IPS DF 6.9 (cell line): Measurements from ENCODE around the gene UTS2B.

Source experiments
- DNase-seq: peaks from one replicate; pipeline ENCODE4 v3.0.0-alpha.2; 2013; ENCODE audit warnings: low read depth, low spot score
- H3K27ac ChIP-seq: one replicate; pipeline ENCODE4 v1.5.1; 2013; ENCODE audit warnings: low read length, control low read depth
- H3K27me3 ChIP-seq: 2 replicates; pipeline ENCODE4 v1.6.1; 2013; ENCODE audit warnings: mild to moderate bottlenecking, low read length; ENCODE audit not compliant: control insufficient read depth, insufficient read depth
- H3K36me3 ChIP-seq: 2 replicates; pipeline ENCODE4 v1.6.1; 2013; ENCODE audit warnings: low read length; ENCODE audit not compliant: control insufficient read depth, insufficient read depth
- H3K4me1 ChIP-seq: 2 replicates; pipeline ENCODE4 v1.6.1; 2013; ENCODE audit warnings: low read length; ENCODE audit not compliant: control insufficient read depth, insufficient read depth
- H3K4me3 ChIP-seq: 2 replicates; pipeline ENCODE4 v1.5.1; 2013; ENCODE audit warnings: mild to moderate bottlenecking, low read length
- H3K9me3 ChIP-seq: 2 replicates; pipeline ENCODE4 v1.6.1; 2013; ENCODE audit warnings: low read length, inconsistent platforms; ENCODE audit not compliant: control insufficient read depth, insufficient read depth
- WGBS: extraction: QIAGEN DNeasy Blood & Tissue Kit; methylation state at CpG from one replicate; pipeline ENCODE4 v1.1.7; 2013; ENCODE audit warnings: mixed read lengths, missing lambda C conversion rate; ENCODE audit not compliant: insufficient read length, insufficient coverage; 5-methylcytosine and 5-hydroxymethylcytosine counted together

Gene UTS2B

DNA sequence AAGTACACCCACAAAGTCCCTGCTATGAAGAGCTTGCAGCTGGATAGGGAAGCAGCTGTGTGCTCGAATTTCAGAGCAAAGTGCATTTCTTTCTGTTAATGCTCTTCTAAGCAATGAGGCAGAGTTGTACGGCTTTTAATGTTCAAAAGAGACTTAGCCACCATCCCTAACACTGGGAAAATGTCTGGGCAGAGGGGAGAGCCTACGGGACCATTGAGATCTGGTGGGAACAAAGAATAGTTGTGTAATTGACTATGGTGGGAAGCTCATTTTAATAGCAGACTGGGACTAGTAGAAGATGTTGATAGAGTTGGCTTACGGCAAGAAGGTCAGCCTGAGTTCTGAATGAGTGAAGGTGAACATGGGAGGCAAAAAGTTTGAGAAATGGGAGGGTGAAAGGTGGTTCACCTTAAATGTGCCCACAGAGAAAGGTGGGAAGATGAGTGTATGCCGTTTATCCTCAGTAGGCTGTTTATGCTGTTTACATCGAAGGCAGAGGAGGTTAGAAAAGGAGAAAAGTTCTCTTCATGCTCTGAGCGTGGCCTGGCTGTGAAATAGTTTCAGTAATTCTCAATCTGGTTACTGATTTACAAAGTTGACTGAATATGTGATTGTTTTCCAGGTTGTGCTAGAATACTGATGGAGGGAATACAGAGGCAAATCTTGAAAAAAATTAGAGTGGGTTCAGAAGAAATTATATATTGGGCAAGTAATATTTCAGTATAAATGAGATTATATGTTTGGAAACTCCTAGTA, 22.9 kb upstream of the UTS2B start:
- peaks cover 2% of the 10 kb centered on the region; the same call in 1 of the 2 replicates for H3K4me1 ChIP-seq
- H3K27me3 ChIP-seq = no peaks in the 10 kb centered on the region
- DNase-seq = no peak
- H3K27ac ChIP-seq = no peak overlapping the region
- no peaks in the 10 kb centered on the region for H3K36me3 ChIP-seq
- H3K9me3 ChIP-seq = no peaks in the 10 kb centered on the region
- no CpG with 5 or more reads among the region's 7 CpGs for WGBS
- no peak overlapping the region for H3K4me3 ChIP-seq

DNA sequence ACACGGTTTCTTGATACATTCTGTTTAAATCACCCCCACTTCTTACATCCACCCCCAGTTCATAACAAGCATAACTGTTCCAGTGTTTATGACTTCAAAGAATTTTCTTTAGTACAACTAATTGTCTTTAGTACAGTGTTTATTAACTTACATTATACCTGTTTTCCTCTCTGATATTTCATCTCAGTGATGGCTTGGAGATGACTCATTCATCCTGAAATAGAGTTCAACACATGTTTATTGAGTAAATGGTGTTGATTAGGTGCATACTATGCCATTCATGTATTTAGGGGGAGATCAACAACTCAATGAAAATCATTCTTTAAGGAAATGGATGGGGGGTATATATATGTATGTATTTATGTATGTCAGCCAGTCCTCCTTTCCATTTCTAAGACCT, 21.7 kb upstream of the UTS2B start:
- Histone ChIP-seq H3K9me3 (no peaks in the 10 kb centered on the region), H3K4me1 (peaks cover 2% of the 10 kb centered on the region; the same call in 1 of the 2 replicates), H3K4me3 (no peak overlapping the region), H3K27me3 (no peaks in the 10 kb centered on the region), H3K36me3 (no peaks in the 10 kb centered on the region), H3K27ac (no peak overlapping the region)
- no peak for DNase-seq
- no CpG with 5 or more reads among the region's 1 CpG for WGBS

DNA sequence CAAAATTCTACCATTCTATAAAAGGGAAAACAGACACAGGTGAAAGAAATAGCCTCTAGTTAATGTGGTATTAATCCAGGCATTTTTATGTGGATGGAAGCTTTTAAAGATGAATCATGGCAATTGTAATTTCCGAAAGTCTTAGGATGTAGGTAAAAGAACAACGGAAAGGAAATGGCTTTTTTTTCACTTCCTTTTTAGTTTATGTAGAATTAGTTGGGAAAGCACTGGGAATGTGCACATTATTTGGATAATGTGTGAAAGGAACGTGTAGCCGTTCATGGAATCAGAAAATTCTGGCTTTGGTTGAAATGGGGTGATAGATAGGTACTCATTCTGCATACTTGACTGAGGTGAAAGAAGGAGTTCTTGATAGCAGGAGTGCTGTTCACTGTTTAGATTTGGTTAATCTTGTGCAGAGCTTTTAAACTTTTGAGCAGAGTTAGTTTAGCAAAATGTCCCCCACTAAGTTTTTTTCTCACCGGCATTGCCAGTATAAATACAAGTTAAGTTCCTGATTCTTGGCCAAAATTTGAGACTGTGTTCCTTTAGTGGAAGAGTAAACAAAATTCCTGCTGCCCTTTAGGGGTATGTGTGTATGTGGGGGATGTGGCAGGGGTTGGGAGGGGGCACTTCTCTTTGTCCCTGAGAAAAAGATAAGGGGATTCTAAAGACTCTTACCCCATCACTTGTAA, 20.2 kb upstream of the UTS2B start:
- Histone ChIP-seq H3K4me3 (no peak overlapping the region), H3K36me3 (no peaks in the 10 kb centered on the region), H3K4me1 (peaks cover 2% of the 10 kb centered on the region; the same call in 1 of the 2 replicates), H3K9me3 (no peaks in the 10 kb centered on the region), H3K27me3 (no peaks in the 10 kb centered on the region), H3K27ac (no peak overlapping the region)
- DNase-seq = no peak
- no CpG with 5 or more reads among the region's 5 CpGs for WGBS

DNA sequence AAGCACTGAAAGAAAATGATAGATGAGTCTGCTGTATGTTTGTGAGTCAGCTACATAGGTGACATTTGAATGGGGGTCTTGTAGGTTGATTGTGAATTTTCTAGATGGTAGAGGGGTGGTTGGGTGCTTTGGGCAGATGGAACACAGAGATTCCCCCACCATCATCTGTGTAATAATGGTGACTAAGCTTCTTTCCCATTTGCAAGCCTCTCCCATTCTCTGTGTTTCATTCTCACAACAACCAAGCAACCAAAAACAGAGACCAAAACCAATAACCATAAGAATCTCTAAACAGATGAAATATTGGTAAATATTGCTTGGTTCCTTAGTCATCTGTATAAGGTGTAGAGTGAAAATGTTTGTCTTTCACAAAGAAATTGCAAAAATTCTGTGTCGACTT, 17.8 kb upstream of the UTS2B start:
- no peak overlapping the region for H3K4me3 ChIP-seq
- H3K27me3 ChIP-seq = no peaks in the 10 kb centered on the region
- H3K4me1 ChIP-seq = no peaks in the 10 kb centered on the region; the same call in 1 of the 2 replicates
- WGBS = no CpG with 5 or more reads among the region's 1 CpG
- H3K27ac ChIP-seq = no peak overlapping the region
- H3K9me3 ChIP-seq = no peaks in the 10 kb centered on the region
- no peaks in the 10 kb centered on the region for H3K36me3 ChIP-seq
- DNase-seq = no peak

DNA sequence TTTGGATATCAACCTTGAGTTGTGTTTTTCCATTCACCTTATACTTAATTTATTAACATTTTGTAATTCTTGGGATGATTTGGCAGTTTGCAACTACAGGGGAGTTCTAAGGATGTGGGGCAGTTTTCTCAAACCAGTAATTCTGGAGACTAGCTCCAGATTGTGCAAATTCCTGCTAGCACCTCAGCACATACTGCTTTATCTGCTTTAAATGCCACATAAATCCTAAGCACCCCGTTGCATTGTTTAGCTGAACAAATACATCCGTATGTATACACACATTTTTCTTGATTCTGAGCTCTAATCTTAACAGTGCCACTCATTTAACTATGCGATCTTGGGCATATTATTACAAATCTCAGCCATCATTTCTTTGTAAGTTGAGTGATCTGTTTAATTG, 16.9 kb upstream of the UTS2B start:
- Histone ChIP-seq H3K27ac (no peak overlapping the region), H3K4me3 (no peak overlapping the region), H3K27me3 (no peaks in the 10 kb centered on the region), H3K4me1 (no peaks in the 10 kb centered on the region; the same call in 1 of the 2 replicates), H3K9me3 (no peaks in the 10 kb centered on the region), H3K36me3 (no peaks in the 10 kb centered on the region)
- whole genome bisulfite sequencing = no CpG with 5 or more reads among the region's 3 CpGs
- no peak for DNase-seq

DNA sequence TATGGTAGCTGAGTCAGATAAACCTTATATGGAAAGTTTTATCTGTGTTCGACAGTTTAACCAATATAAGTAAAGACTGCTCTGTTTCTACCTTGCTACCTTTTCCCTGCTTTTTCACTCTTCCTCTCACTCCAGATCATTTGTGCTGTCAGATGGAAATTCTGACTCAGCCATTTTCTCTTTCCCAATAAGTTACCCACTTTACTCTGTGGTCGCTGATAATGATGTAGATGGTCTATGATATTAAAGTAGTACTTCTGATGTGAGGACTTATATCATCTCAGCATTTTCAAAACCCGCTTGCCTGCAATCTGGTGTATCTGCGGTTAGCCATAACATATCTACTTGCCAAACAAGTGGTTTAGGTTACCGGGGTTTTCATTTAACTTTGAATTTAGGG, 15.0 kb upstream of the UTS2B start:
- Histone ChIP-seq H3K9me3 (no peaks in the 10 kb centered on the region), H3K36me3 (no peaks in the 10 kb centered on the region), H3K4me1 (no peaks in the 10 kb centered on the region; the same call in 1 of the 2 replicates), H3K27me3 (no peaks in the 10 kb centered on the region), H3K4me3 (no peak overlapping the region), H3K27ac (no peak overlapping the region)
- no peak for DNase-seq
- 100% methylated on average over 1 of the region's 5 CpGs for WGBS

DNA sequence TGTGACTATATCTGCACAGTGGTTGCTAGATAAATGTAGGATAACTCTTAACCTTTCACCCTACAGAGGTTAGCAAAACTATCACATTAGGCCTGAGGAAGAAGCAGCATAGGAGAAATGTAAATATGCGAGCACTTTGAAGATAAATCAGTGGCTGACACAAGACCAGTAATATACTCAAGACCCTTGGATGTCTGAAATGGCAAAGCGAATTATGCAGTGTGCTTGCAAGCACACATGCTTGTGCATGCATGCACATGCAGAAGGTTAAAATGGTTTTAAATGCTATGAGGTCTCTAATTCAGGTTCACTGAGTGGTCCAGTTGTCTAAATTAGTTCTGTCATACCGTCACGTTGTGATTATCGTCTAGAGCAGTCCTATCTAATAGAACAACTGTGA, 13.6 kb upstream of the UTS2B start:
- Histone ChIP-seq H3K4me1 (no peaks in the 10 kb centered on the region; the same call in 1 of the 2 replicates), H3K4me3 (no peak overlapping the region), H3K27ac (no peak overlapping the region), H3K27me3 (no peaks in the 10 kb centered on the region), H3K9me3 (no peaks in the 10 kb centered on the region), H3K36me3 (no peaks in the 10 kb centered on the region)
- DNase-seq = no peak
- WGBS = no CpG with 5 or more reads among the region's 5 CpGs

DNA sequence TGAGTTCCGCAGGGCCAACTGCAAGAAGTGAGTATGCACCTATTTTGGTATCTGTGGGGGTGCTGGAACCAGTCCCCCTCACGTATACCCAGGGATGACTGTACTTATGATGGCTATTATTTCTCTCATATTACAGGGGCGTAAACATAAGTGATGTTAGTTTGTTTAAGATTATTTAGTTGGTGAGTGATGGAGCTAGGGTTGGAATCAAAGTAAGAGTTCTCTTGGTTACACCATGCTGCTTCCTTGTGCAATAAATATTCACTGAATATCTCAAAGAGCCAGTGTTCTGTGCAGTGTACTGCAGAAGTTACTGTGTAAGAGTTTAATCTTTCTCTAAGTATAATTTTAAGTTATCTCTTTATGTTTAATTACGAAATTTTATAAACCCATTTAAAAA, 12.8 kb upstream of the UTS2B start:
- WGBS = 100% methylated on average over 1 of the region's 4 CpGs
- H3K4me3 ChIP-seq = no peak overlapping the region
- no peaks in the 10 kb centered on the region for H3K4me1 ChIP-seq
- no peak overlapping the region for H3K27ac ChIP-seq
- DNase-seq = no peak
- H3K9me3 ChIP-seq = no peaks in the 10 kb centered on the region
- no peaks in the 10 kb centered on the region for H3K27me3 ChIP-seq
- H3K36me3 ChIP-seq = no peaks in the 10 kb centered on the region

DNA sequence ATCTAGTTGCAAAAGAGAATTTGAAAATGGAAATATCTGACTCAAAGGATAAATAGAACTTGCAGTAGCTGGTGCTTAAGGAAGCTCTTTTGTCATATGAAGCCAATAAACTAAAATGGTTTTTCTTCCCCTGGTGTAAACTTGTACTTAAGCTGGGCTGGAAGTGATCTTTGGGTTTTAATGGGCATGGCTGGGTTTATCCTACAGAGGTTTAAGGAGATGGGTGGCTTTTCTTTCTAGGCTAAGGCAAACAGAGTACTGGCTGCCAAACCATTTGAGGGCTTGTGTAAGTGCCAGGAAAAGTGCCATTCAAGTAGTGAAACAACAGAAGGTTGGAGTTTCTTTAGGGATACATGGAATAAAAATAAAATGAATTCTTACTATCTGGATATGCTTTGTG, 12.1 kb upstream of the UTS2B start:
- DNase-seq = no peak
- Histone ChIP-seq H3K9me3 (no peaks in the 10 kb centered on the region), H3K4me3 (no peak overlapping the region), H3K27ac (no peak overlapping the region), H3K4me1 (no peaks in the 10 kb centered on the region), H3K36me3 (no peaks in the 10 kb centered on the region), H3K27me3 (no peaks in the 10 kb centered on the region)

DNA sequence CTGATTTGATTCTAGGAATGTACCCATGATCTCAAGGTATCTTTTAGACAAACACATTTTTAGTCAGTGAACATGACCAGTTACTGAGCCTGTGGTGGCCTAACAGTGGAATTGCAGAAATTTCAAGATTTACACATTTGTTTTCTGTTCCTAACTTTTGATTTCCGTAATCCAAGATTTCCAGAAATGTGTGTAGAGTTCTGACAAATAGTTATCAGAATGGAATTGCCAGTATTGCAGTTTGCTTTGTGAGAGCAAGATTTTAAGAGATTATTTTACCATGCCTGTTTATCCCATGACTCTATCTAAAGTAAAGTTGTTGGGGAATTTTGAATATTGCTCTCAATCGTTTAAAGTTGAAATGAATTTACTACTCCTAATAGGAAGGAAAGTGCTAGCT, 11.7 kb upstream of the UTS2B start:
- Histone ChIP-seq H3K36me3 (no peaks in the 10 kb centered on the region), H3K27ac (no peak overlapping the region), H3K27me3 (no peaks in the 10 kb centered on the region), H3K9me3 (no peaks in the 10 kb centered on the region), H3K4me1 (no peaks in the 10 kb centered on the region), H3K4me3 (no peak overlapping the region)
- no peak for DNase-seq
- WGBS = no CpG with 5 or more reads among the region's 2 CpGs

DNA sequence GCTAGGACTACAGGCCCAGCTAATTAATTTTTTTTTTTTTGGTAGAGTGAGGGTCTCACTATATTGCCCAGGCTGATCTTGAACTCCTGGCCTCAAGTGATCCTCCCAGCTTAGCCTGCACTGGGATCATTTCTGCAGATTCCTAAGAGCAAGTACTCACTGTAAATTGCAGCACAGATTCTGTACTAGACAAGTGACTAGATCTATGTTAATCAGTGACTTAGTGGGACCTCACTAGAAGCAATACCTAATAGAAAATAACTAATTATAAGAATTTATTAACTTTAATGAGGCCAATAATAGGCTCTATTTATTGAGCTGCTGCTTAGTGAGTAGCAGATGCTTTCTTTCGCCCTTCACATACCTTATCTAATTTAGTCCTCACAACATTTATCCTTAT, 10.6 kb upstream of the UTS2B start:
- WGBS = no CpG with 5 or more reads among the region's 1 CpG
- no peaks in the 10 kb centered on the region for H3K36me3 ChIP-seq
- H3K27ac ChIP-seq = no peak overlapping the region
- no peak overlapping the region for H3K4me3 ChIP-seq
- no peak for DNase-seq
- H3K9me3 ChIP-seq = no peaks in the 10 kb centered on the region
- no peaks in the 10 kb centered on the region for H3K4me1 ChIP-seq
- H3K27me3 ChIP-seq = no peaks in the 10 kb centered on the region
